Kidney capillary endothelial cell (primary cell): ENCODE results near the gene SLAIN1.
"Not testable (repeated sequence)": the region's sequence is repeated elsewhere in the genome, so short reads cannot be mapped to it uniquely, and the experiment has no call there.

Source experiments
- DNase-seq: peaks from one replicate; pipeline ENCODE4 v3.0.0-alpha.2; 2018; ENCODE audit warnings: low spot score

SLAIN1 gene

GRCh38 chr13:77697217-77698103, at the start of gene SLAIN1:
Gene SLAIN1 (plus strand): TSS chr13:77697687. CDS start chr13:77697914, 227 bp downstream.
- no peak for DNase-seq

- no peak for DNase-seq
These were observed 47.1 kb upstream of the SLAIN1 start for GRCh38 chr13:77650409-77650808.

DNA sequence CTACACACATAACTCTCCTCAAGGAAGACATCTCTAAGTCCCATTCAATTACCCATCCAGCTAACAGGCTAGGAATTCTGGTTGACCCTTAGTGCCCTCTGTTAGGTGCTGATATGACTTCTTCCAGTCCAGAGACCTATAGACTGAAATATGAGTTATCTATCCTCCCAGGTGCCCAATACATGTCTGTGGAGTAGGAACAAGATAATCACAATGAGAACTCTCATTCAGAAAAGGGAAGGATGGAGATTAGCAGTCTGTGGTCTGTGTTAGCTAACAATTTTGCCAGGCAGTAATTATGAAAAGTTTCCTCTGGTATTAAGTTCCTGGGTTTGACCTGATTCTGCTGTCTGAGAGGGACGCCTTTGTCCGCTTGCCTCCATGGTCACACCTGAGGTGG, 44.2 kb upstream of the SLAIN1 start:
- DNase-seq: no peak

GRCh38 chr13:77660016-77660415, 37.5 kb upstream of the SLAIN1 start:
- DNase-seq: not testable (repeated sequence)

GRCh38 chr13:77660841-77661250, 36.6 kb upstream of the SLAIN1 start:
- DNase-seq: no peak

- not testable (repeated sequence) for DNase-seq
These were observed 35.2 kb upstream of the SLAIN1 start for GRCh38 chr13:77662301-77662700.

DNA sequence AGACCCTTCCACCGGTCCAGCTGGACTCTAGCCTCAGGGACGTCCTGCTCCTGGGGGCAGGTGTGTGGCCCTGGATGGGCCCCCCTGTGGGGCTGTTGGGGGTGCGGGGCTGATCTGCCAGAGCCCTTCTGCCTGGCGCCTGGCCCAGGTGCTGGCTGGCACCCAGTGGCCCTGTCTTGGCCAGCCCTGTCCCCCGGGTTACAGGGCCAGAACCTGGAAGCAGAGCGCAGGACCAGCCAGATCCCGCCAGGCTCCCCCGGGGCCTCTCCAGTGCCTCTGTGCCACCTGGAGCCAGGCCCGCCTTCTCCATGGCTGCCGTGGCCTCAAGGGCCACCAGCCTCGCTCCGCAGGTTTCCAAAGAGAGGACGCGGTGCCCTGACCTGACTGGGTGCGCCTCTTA, 34.7 kb upstream of the SLAIN1 start:
- DNase-seq: not testable (repeated sequence)

DNA sequence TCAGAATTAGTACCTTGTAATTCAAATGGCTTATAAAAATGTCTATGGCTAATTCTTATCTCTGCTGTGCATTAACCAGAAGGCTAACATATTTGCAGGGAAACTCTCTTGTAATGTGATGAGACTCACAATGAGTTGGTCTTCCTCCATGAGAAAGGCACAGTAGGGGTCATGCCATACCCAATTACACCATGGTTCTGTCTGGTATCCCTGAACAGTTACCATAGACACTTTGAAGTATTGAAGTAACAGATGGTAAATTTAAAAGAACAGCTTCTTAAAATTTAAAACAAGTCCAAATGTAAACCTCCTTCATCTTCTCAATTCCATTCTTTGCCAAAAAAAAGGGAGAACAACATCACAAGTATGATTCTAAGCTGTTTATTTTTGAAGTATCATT, 22.6 kb upstream of the SLAIN1 start:
- DNase-seq: no peak

GRCh38 chr13:77678691-77679235, 18.7 kb upstream of the SLAIN1 start:
- DNase-seq: no peak

GRCh38 chr13:77687799-77688198, 9.7 kb upstream of the SLAIN1 start:
- no peak for DNase-seq

GRCh38 chr13:77691871-77692270, 5.6 kb upstream of the SLAIN1 start:
- DNase-seq: no peak

- no peak for DNase-seq
These were observed 4.6 kb upstream of the SLAIN1 start for GRCh38 chr13:77692746-77693448.

- DNase-seq: no peak
These were observed 4.0 kb upstream of the SLAIN1 start for GRCh38 chr13:77693449-77693940.

DNA sequence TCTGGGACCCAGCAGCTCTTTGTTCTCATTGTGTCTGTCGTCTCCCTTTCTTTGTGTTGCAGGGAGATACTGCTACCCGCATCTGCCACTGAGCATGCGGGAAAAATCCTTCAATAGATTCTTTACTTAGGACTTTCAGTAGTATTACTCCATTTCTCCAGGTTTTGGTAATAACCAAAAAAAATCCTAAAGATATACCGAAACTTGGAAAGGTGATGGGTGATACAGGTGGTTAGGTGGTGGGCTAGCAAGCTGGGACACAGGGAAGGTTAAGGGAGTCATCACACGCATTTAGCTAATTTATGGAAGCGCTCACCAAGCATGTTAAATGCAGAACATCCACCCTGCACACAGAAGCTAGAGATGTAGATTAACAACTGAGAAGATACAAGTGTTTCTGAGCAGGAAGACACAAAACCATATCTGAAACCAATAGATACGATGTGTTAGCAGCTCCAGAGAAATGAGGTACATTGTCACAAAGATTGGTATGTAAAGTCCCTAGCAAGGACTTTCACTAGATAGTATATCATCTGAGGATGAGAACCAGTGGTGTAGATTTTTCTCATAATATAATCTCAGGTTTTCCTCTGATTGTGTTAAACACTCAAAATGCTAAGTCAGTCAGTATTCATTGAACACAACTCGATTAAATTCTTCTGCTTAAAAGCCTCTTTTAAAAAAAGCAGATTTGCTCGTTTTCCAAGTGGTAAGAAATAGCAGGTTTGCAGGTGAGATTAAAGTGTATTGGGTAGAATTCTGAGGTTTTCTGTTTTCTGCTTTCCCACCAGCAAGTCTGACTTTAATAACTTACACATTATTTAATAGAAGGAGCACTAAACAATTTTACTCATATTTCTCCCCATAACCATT, 1.2 kb upstream of the SLAIN1 start:
- no peak for DNase-seq

- DNase-seq: no peak
These were observed 639 bp upstream of the SLAIN1 start for GRCh38 chr13:77696879-77697216.

DNA sequence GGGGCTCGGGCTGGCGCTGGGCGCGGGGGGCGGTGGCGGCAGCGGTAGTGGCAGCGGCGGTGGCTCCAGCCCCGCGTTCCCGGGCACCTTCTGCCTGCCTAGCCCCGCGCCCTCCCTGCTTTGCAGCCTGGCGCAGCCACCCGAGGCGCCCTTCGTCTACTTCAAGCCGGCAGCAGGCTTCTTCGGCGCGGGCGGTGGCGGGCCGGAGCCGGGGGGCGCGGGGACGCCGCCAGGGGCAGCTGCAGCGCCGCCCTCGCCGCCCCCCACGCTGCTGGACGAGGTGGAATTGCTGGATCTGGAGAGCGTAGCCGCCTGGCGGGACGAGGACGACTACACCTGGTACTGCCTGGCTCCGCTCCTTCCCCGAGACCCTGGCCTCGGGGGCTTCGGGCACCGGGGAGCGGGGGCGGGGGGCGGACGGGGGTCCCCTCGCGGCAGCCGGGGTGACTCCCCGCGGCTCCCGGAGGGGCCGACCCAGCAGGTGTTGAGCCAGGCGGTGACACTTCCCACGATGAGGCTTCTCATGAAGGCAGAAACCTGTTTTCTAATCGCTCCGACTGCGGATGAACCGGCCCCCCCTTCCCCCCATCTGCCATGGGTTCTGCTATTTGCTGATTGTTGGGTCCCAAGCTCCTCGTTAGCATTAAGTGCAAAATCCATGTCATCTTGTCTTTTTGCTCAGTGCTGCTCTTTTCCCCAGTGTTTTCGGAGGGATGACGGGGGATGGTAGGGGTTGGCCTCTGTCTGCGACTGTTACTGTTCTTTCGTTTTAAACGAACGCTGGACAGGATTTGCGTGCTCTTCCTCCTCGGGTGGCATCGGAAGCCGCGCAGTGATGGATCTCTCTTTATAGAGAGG, 943 bp downstream of the SLAIN1 start:
- no peak for DNase-seq

GRCh38 chr13:77699059-77699680, 1.7 kb downstream of the SLAIN1 start:
- DNase-seq: no peak

GRCh38 chr13:77701305-77701704, 3.8 kb downstream of the SLAIN1 start:
- no peak for DNase-seq

DNA sequence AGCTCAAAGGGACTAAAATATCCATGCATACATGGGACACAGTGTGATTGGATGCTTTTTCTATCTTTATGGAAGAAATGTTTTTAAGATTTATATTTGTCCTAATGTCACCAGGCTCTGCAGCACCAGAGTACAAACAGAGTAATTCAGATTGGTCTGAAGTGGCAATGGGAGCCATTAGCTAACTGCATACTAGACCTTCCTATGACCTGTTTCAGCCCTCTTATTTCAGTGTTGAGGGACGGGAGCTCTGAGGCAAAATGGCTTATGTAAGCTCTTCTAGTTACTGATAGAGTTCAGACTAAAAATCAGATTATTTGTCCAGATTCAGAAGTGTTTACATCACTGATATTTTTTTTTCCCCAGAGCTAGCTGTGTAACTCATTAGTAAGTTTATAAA, 4.9 kb downstream of the SLAIN1 start:
- no peak for DNase-seq

DNA sequence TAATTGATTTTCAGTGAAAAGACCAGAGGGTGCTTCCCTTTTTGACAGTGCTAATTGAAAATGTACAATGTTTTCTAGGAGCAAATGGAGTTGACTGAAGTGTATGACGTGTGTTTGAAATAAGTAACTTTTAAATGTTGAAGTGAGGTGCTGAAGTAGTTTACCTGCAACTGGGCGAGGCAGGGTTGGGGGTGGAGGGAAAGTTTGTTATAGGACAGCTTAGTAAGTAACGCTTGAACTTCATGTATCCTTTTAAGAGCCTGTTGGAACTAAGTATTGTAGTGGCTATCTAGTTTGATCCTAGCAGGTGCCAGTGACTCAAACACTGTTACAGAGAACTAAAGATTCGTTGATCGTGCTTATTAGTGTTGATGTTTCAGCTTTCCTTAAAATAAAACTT, 5.9 kb downstream of the SLAIN1 start:
- DNase-seq: no peak
